HL-60 (cell line): Measurements from ENCODE around the gene GFOD1.

ENCODE experiments used
- CTCF ChIP-seq: IDR thresholded peaks from one replicate; pipeline ENCODE4 v1.5.1; 2011; ENCODE audit warnings: low read length, control low read depth, inconsistent platforms; ENCODE audit not compliant: insufficient read depth
- GABPA ChIP-seq: IDR thresholded peaks from 2 replicates; pipeline ENCODE4 v1.6.1; 2012; ENCODE audit warnings: low read depth
- POLR2AphosphoS5 ChIP-seq: IDR thresholded peaks from 2 replicates; pipeline ENCODE4 v1.6.1; 2012; ENCODE audit warnings: low read depth
- SPI1 ChIP-seq: IDR thresholded peaks from 2 replicates; pipeline ENCODE4 v1.6.1; 2012; ENCODE audit warnings: low read depth, mild to moderate bottlenecking, borderline replicate concordance
- TF ChIP-seq, protein P1 (sequence below): IDR thresholded peaks from 2 replicates; pipeline ENCODE4 v1.6.1; 2012; ENCODE audit warnings: low read depth; ENCODE audit not compliant: insufficient replicate concordance

DNA sequence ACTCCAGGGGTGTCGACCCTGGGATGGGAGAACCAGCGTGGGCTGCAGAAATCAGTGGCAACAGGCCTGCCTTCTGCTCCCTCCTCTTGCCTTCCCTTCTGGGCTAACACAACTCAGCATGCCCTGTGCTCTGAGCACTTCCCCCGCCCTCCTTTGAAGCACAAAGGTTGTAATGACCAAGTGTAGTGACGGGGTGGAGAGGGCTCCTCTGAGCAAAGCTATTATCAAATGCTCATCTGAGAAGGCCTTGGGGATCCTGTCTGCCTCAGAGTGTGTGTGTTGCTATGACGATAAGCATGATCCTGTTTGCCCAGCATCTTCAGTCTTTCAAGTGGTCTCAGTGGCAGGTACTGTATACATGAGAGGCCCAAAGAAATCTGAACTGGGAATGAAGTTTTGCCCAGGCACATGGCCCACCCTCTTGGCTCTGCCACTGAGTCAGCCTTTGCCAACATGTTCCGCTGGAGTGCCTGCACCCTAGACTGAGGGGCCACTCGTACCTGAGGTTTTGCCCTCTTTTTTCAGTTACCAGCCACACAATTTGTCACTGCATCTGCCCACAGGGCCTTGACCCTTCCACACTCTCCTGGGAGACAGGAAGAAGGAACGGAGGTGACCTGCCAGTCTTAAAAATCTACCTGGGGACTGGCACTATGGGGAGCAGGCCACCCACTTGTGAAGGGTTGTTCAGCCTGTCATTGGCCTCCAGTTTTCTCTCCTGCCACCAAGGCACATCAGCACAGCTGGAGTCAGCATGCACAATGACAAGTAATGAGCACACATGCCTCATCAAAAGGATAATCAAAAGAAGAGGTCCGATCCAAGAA is 74.5 kb downstream of the GFOD1 start:
- TF ChIP-seq CTCF = no peak
- no peak for TF ChIP-seq POLR2AphosphoS5
- TF ChIP-seq, protein P1, sequence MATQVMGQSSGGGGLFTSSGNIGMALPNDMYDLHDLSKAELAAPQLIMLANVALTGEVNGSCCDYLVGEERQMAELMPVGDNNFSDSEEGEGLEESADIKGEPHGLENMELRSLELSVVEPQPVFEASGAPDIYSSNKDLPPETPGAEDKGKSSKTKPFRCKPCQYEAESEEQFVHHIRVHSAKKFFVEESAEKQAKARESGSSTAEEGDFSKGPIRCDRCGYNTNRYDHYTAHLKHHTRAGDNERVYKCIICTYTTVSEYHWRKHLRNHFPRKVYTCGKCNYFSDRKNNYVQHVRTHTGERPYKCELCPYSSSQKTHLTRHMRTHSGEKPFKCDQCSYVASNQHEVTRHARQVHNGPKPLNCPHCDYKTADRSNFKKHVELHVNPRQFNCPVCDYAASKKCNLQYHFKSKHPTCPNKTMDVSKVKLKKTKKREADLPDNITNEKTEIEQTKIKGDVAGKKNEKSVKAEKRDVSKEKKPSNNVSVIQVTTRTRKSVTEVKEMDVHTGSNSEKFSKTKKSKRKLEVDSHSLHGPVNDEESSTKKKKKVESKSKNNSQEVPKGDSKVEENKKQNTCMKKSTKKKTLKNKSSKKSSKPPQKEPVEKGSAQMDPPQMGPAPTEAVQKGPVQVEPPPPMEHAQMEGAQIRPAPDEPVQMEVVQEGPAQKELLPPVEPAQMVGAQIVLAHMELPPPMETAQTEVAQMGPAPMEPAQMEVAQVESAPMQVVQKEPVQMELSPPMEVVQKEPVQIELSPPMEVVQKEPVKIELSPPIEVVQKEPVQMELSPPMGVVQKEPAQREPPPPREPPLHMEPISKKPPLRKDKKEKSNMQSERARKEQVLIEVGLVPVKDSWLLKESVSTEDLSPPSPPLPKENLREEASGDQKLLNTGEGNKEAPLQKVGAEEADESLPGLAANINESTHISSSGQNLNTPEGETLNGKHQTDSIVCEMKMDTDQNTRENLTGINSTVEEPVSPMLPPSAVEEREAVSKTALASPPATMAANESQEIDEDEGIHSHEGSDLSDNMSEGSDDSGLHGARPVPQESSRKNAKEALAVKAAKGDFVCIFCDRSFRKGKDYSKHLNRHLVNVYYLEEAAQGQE = no peak
- no peak for TF ChIP-seq GABPA
- no peak for TF ChIP-seq SPI1
